Gastroesophageal sphincter (tissue), 4 donors: ENCODE results near the gene UBE2Q1. TPM values are rescaled to one million over a fixed set of nuclear protein-coding genes. Genes with fewer than 3 reads are reported as not detected.
A peak's percentile ranks its signal among the peaks of the same experiment; 100 is the strongest.

Source experiments
- ATAC-seq: fragments of 150-250 bp; one replicate; pipeline ENCODE4 v1.9.1; 2016; ENCODE audit warnings: mild to moderate bottlenecking, moderate library complexity
- H3K27ac ChIP-seq, 4 donors: fragments of 200-600 bp; sonication (generic) in 3 of 4; 1 replicate in 3 of 4; 2 replicates in 1 of 4; pipeline ENCODE4 v1.5.1; 2016 to 2019
- H3K27me3 ChIP-seq: fragments of 200-600 bp; sonication (generic); one replicate; pipeline ENCODE4 v1.5.1; 2019
- H3K36me3 ChIP-seq, 2 donors: fragments of 200-600 bp; sonication (generic); one replicate each; pipeline ENCODE4 v1.5.1; 2019; ENCODE audit warnings: control low read depth in 1 of 2
- H3K4me1 ChIP-seq, 3 donors: fragments of 200-600 bp; sonication (generic); 1 replicate in 2 of 3; 2 replicates in 1 of 3; pipeline ENCODE4 v1.5.1; 2016 to 2019; ENCODE audit warnings: control low read depth in 2 of 3
- H3K4me3 ChIP-seq, 2 donors: fragments of 200-600 bp; sonication (generic); one replicate each; pipeline ENCODE4 v1.5.1; 2019; ENCODE audit warnings: mild to moderate bottlenecking in 1 of 2, moderate library complexity in 1 of 2
- H3K9me3 ChIP-seq, 3 donors: fragments of 200-600 bp; sonication (generic); one replicate each; pipeline ENCODE4 v1.5.1; 2017 to 2019; ENCODE audit warnings: control low read depth in 2 of 3
- EP300 ChIP-seq: sonication (generic); formaldehyde crosslinking; IDR thresholded peaks from one replicate; pipeline ENCODE4 v1.6.1; 2017; ENCODE audit warnings: antibody characterized with exemption, mild to moderate bottlenecking
- POLR2A ChIP-seq, 2 donors: fragments of 450-650 bp; IDR thresholded peaks; one replicate each; pipeline ENCODE4 v1.6.1; 2017; ENCODE audit warnings: antibody characterized with exemption in 2 of 2, mild to moderate bottlenecking in 2 of 2, moderate library complexity in 1 of 2
- POLR2AphosphoS5 ChIP-seq: sonication (generic); formaldehyde crosslinking; IDR thresholded peaks from one replicate; pipeline ENCODE4 v1.6.1; 2017; ENCODE audit warnings: antibody characterized with exemption
- WGBS, 2 donors: methylation state at CpG; one replicate each; pipeline ENCODE4 v1.1.5; 2018; ENCODE audit warnings: low coverage in 1 of 2; 5-methylcytosine and 5-hydroxymethylcytosine counted together
- total RNA-seq, 4 donors: library from RNA; depleted of rRNA; stranded (reverse); fragments of >200 nt; gene quantifications; one replicate each; pipeline ENCODE4 v1.1.0, GENCODE V29; 2016
- TF ChIP-seq, protein P1 (sequence below), 4 experiments: fragments of 200-600 bp in 2 of 4; fragments of 450-650 bp in 2 of 4; sonication (generic) in 1 of 4; IDR thresholded peaks; one replicate each; pipeline ENCODE4 v1.5.1; 2017 to 2019; ENCODE audit warnings: antibody characterized with exemption in 4 of 4, mild to moderate bottlenecking in 2 of 4, moderate library complexity in 2 of 4

The UBE2Q1 gene
- total RNA-seq, 4 donors from 2014 or later = 27.4 to 39.7 (median 32.2) TPM

DNA sequence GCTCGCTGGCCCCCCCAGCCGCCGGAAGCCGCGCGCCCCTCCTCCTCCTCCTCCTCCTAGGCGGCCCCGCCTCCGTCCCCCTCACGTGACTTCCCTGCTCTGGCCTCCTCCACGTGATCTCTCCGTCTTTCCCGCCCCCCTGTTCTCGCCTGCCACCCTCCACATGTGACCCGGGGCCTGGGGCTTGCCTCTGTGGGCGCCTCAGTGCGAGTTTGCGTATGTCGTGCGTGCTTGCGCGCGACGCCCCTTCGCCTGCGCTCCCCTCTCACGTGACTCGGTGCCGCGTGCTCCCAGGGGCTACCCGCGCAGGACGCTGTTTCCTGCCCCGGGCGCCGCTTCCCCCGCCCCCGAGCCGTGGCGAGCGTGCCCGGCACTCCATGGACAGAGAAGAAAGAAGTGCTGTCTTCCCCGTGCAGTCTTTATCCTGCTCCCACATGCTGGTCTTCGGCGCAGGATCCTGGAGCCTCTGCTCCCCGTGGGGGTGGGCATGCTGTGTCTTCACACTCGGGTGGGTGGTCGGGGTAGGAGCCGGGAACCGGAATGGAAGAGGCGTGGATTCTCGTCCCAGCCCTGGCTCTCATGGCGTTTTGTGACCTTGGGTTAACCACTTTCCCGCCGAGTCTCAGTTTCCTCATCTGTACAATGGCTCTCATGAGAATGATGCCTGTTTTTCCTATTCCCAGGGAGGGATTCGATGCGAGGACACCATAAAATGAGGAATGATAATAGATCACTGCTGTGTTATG lies 431 bp upstream of the UBE2Q1 start:
- H3K27ac ChIP-seq = peak overlapping the region; percentile 87 to 92 (median 89)
- peaks cover 0 to 50% (median 10%) of the 10 kb centered on the region in 3 donors for H3K4me1 ChIP-seq
- H3K27me3 ChIP-seq = no peaks in the 10 kb centered on the region
- peaks cover 0 to 21% of the 10 kb centered on the region in 2 donors for H3K36me3 ChIP-seq
- TF ChIP-seq, protein P1, sequence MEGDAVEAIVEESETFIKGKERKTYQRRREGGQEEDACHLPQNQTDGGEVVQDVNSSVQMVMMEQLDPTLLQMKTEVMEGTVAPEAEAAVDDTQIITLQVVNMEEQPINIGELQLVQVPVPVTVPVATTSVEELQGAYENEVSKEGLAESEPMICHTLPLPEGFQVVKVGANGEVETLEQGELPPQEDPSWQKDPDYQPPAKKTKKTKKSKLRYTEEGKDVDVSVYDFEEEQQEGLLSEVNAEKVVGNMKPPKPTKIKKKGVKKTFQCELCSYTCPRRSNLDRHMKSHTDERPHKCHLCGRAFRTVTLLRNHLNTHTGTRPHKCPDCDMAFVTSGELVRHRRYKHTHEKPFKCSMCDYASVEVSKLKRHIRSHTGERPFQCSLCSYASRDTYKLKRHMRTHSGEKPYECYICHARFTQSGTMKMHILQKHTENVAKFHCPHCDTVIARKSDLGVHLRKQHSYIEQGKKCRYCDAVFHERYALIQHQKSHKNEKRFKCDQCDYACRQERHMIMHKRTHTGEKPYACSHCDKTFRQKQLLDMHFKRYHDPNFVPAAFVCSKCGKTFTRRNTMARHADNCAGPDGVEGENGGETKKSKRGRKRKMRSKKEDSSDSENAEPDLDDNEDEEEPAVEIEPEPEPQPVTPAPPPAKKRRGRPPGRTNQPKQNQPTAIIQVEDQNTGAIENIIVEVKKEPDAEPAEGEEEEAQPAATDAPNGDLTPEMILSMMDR (IDR thresholded peaks at IDR 0.05) = no peak
- peak; percentile 70 for TF ChIP-seq POLR2AphosphoS5
- peak in 1 of 2 donors; percentile 63 for TF ChIP-seq POLR2A (IDR thresholded peaks at IDR 0.05)
- H3K4me3 ChIP-seq = peak overlapping the region; percentile 48 to 93
- peak; percentile 97 for ATAC-seq
- WGBS, 2 donors = 0 to 5% methylated on average over 8 to 9 of the region's 57 CpGs
- no peaks in the 10 kb centered on the region for H3K9me3 ChIP-seq

DNA sequence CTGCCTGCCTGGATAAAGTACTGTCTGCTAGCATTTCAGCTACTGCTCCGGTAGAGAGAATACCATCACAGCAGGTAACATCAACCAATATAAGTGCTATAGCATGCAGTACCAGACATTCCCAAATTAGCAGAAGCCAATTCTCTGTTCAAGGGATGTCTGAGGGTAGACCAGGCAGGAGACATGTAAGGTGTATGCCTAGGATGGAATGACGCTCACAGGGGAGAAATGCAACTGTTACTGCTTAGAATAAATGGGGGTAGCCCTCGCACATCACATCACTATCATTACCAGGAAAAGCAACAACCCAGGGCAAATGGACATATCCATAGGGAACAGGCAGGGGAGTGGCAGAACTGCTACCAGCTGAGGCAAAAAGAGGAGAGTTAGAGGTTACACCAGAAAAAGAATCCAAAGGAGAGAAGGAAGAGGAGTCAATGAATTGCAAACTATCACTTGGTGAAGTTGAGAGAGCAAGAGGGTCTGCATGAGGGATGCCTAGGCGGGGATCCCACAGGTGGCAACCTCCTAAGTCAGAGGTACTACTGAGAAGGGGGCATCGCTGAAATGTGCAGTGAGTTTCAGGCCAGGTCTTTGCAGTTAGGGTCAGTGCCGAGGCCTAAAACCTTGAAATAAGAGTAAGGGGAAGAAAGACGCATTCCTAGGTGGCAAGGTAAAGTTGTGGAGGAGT lies 1.1 kb downstream of the UBE2Q1 start:
- TF ChIP-seq, protein P1 (IDR thresholded peaks at IDR 0.05) = no peak
- no peak for TF ChIP-seq EP300
- no peak for TF ChIP-seq POLR2AphosphoS5
- Histone ChIP-seq H3K36me3 (peaks cover 0 to 36% of the 10 kb centered on the region in 2 donors), H3K27ac (peak overlapping the region in 3 of 4 donors; percentile 89 to 92 (median 89)), H3K4me3 (peak overlapping the region; percentile 90 to 93), H3K4me1 (peaks cover 0 to 65% (median 18%) of the 10 kb centered on the region in 3 donors), H3K27me3 (no peaks in the 10 kb centered on the region), H3K9me3 (no peaks in the 10 kb centered on the region)
- WGBS, 2 donors = 9 to 23% methylated on average over 5 to 7 of the region's 7 CpGs
- ATAC-seq = no peak

DNA sequence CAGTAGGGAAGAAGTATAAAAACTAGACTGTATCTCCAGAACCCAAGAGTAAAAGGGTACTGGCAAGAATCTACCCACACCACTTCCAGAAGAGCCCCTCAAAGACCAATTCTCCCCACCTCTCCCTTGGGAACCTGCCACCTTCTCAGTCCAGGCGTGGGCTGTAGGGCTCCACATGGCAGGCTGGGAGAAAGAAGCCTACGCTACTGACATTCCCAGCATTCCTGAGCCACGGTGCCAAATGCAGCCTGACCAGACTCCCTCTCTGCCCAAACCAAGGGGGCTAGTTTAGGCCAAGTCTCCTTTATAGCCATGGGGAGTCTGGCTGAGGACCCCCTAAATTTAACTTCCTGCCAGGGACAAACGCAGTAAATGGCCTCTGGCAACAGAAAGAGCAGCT lies 2.0 kb downstream of the UBE2Q1 start:
- TF ChIP-seq, protein P1 (IDR thresholded peaks at IDR 0.05) = no peak
- TF ChIP-seq POLR2A (IDR thresholded peaks at IDR 0.05) (no peak), EP300 (no peak), POLR2AphosphoS5 (no peak)
- Histone ChIP-seq H3K27ac (peak overlapping the region in 3 of 4 donors; percentile 89 to 92 (median 89)), H3K4me1 (peaks cover 0 to 67% (median 18%) of the 10 kb centered on the region in 3 donors), H3K27me3 (no peaks in the 10 kb centered on the region), H3K36me3 (peaks cover 0 to 46% of the 10 kb centered on the region in 2 donors), H3K9me3 (no peaks in the 10 kb centered on the region), H3K4me3 (peak overlapping the region in 1 of 2 donors; percentile 93)
- ATAC-seq = no peak
- 0% methylated on average over 2 of the region's 4 CpGs; no CpG with 5 or more reads in 1 of the 2 donors for WGBS, 2 donors

DNA sequence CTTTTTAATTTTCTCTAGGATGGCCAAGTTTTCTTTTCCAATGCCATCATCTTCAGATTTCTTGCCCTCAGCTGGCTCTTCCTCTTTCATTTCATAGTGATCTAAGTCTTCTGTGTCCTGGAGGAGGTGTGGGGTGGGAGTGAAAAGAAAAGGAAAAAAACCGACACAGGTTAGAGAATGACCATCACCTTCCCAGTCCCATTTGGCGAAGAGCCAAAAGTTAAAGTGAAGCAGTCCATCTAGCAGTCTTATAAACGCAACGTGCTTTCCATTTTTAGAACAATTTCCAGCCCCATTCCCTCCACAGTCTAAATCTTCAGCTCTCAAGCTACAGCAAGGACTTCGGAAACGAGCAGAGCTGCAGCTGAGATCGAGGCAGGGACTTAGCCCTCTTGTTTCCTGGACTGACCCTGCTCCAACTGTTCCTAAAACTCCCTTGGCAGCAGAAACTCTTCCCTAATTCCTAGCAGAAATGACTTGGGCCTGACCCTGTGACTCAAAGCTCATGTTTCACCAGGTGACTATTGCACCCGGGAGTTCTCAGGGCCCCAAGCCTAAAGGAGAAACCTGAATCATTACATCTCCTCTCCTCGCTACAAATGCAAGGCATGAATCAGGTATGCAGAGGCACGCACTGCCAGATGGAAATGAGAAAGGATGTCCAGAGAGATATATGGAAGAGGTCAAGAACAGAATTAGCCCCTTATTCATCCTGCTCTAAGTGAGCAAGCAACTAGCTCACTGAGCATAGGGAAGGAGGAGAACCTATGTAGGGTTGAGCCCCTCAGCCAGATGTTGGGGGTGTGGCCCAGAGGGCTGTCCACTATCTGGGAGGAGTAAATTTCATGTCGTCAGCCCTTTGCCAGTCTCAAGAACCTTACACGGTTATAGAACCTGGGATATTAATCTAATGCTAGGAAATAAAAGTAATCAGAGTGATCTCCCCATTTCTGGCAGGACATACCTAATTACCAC lies 5.1 kb downstream of the UBE2Q1 start:
- no peak for ATAC-seq
- H3K9me3 ChIP-seq = no peaks in the 10 kb centered on the region
- H3K36me3 ChIP-seq = peaks cover 0 to 75% of the 10 kb centered on the region in 2 donors
- H3K27me3 ChIP-seq = no peaks in the 10 kb centered on the region
- TF ChIP-seq POLR2A (IDR thresholded peaks at IDR 0.05) (no peak), POLR2AphosphoS5 (peak; percentile 23), EP300 (no peak)
- TF ChIP-seq, protein P1 (IDR thresholded peaks at IDR 0.05) = no peak
- H3K27ac ChIP-seq = peak overlapping the region in 3 of 4 donors; percentile 33 to 58 (median 44)
- 29 to 50% methylated on average over 2 to 11 of the region's 12 CpGs for WGBS, 2 donors
- H3K4me1 ChIP-seq = peaks cover 0 to 64% (median 18%) of the 10 kb centered on the region in 3 donors
- H3K4me3 ChIP-seq = no peak overlapping the region
